Endothelial cell of umbilical vein (primary cell): ENCODE data around the gene NEU1. TPM values are rescaled to one million over a fixed set of nuclear protein-coding genes. Genes with fewer than 3 reads are reported as not detected.

ENCODE experiments used
- BruUV-seq: library from RNA; stranded (reverse); fragments of 400-500 nt; replicated peaks from 2 replicates; lab custom pipeline; 2021; lab: Mats Ljungman, UMichigan
- CTCF ChIA-PET: fragments of 300-600, 350-600 bp; sonication (Branson Sonifier 250); formaldehyde crosslinking; loops from one replicate; lab custom pipeline; 2021; ENCODE audit warnings: antibody characterized with exemption, inconsistent platforms; lab: Charles Lee
- POLR2A ChIA-PET: fragments of 300-600, 350-600 bp; sonication (Branson Sonifier 250); formaldehyde crosslinking; loops from one replicate; lab custom pipeline; 2021; ENCODE audit warnings: antibody characterized with exemption, inconsistent platforms; lab: Charles Lee
- DNase-seq: peaks from one replicate; pipeline ENCODE4 v3.0.0-alpha.2; 2011; ENCODE audit warnings: low read depth, low spot score
- FAIRE-seq: peaks from 2 replicates; lab custom pipeline; 2011; peaks lifted over from hg19 to GRCh38; lab: Jason Lieb, UNC
- H2AFZ ChIP-seq: 2 replicates; pipeline ENCODE4 v1.6.0; 2012; ENCODE audit warnings: low read depth, low read length, control low read depth, inconsistent platforms
- H3K27ac ChIP-seq: 2 replicates; pipeline ENCODE4 v1.5.1; 2011; ENCODE audit warnings: low read depth, mild to moderate bottlenecking, control low read depth, low read length, moderate library complexity; ENCODE audit not compliant: insufficient read depth
- H3K27me3 ChIP-seq, 2 experiments: 2 replicates each; pipeline versions ENCODE4 v1.6.0 to v1.6.1; 2011; ENCODE audit warnings: low read length in 2 of 2, mixed read lengths in 1 of 2; ENCODE audit not compliant: control insufficient read depth in 2 of 2, insufficient read depth in 2 of 2
- H3K36me3 ChIP-seq, 2 experiments: 2 replicates in 1 of 2; 3 replicates in 1 of 2; pipeline ENCODE4 v1.5.1; 2011; ENCODE audit warnings: low read length in 2 of 2, mild to moderate bottlenecking in 1 of 2, moderate library complexity in 1 of 2; ENCODE audit not compliant: control insufficient read depth in 2 of 2, insufficient read depth in 2 of 2; ENCODE audit errors: extremely low read depth in 1 of 2
- H3K4me1 ChIP-seq: 3 replicates; pipeline ENCODE4 v1.5.1; 2011; ENCODE audit warnings: mild to moderate bottlenecking, low read length; ENCODE audit not compliant: control insufficient read depth, insufficient read depth; ENCODE audit errors: extremely low read depth
- H3K4me2 ChIP-seq: 2 replicates; pipeline ENCODE4 v1.6.1; 2011; ENCODE audit warnings: low read length, control low read depth, mixed read lengths; ENCODE audit not compliant: insufficient read depth
- H3K4me3 ChIP-seq, 3 experiments: fragments of 200-600 bp in 1 of 3; sonication (generic), shearing (Covaris generic) in 1 of 3; replicated peaks in 1 of 3; 2 replicates each; pipeline ENCODE4 v1.5.1; 2011 to 2016; ENCODE audit warnings: control low read depth in 3 of 3, low read length in 3 of 3, mild to moderate bottlenecking in 2 of 3, inconsistent platforms in 1 of 3, low read depth in 1 of 3, moderate library complexity in 1 of 3; ENCODE audit not compliant: insufficient read depth in 1 of 3
- H3K79me2 ChIP-seq: 2 replicates; pipeline ENCODE4 v1.6.0; 2012; ENCODE audit warnings: low read length, inconsistent platforms; ENCODE audit not compliant: control insufficient read depth, insufficient read depth
- H3K9ac ChIP-seq: replicated peaks from 2 replicates; pipeline ENCODE3; 2011; ENCODE audit warnings: low read length, control low read depth; ENCODE audit not compliant: insufficient read depth; ENCODE audit errors: extremely low read depth
- H3K9me1 ChIP-seq: replicated peaks from 3 replicates; pipeline ENCODE4 v1.6.0; 2011; ENCODE audit warnings: mild to moderate bottlenecking, low read length; ENCODE audit not compliant: control insufficient read depth, insufficient read depth; ENCODE audit errors: extremely low read depth
- H3K9me3 ChIP-seq: replicated peaks from 2 replicates; pipeline ENCODE4 v1.5.1; 2012; ENCODE audit warnings: low read length, inconsistent platforms; ENCODE audit not compliant: control insufficient read depth, insufficient read depth
- H4K20me1 ChIP-seq: replicated peaks from 2 replicates; pipeline ENCODE3; 2011; ENCODE audit warnings: mild to moderate bottlenecking, low read length; ENCODE audit not compliant: control insufficient read depth, insufficient read depth; ENCODE audit errors: extremely low read depth
- CTCF ChIP-seq, 2 donors: IDR thresholded peaks; 1 replicate in 1 of 2; 2 replicates in 1 of 2; pipeline ENCODE4 v1.5.1; 2011; ENCODE audit warnings: low read length in 2 of 2, mild to moderate bottlenecking in 2 of 2, moderate library complexity in 2 of 2, control low read depth in 1 of 2, inconsistent platforms in 1 of 2, low read depth in 1 of 2; ENCODE audit not compliant: insufficient read depth in 1 of 2; ENCODE audit errors: extremely low read depth in 1 of 2
- EZH2 ChIP-seq: IDR thresholded peaks from 2 replicates; pipeline ENCODE4 v1.6.1; 2012; ENCODE audit warnings: borderline replicate concordance, low read depth, mild to moderate bottlenecking, moderate library complexity, low read length, inconsistent platforms; ENCODE audit not compliant: severe bottlenecking
- FOS ChIP-seq: IDR thresholded peaks from 2 replicates; pipeline ENCODE4 v1.6.1; 2011; ENCODE audit warnings: mild to moderate bottlenecking, low read length, moderate library complexity, borderline replicate concordance; ENCODE audit not compliant: insufficient read depth
- GATA2 ChIP-seq: IDR thresholded peaks from 2 replicates; pipeline ENCODE4 v1.7.0; 2011; ENCODE audit warnings: low read depth, mild to moderate bottlenecking, moderate library complexity, mixed read lengths, low read length; ENCODE audit not compliant: insufficient read length, insufficient read depth
- JUN ChIP-seq: IDR thresholded peaks from 2 replicates; pipeline ENCODE4 v1.6.1; 2011; ENCODE audit warnings: borderline replicate concordance, low read depth; ENCODE audit not compliant: insufficient read length, insufficient read depth
- MAX ChIP-seq: IDR thresholded peaks from 2 replicates; pipeline ENCODE4 v1.6.1; 2011; ENCODE audit not compliant: insufficient read depth, insufficient read length
- MYC ChIP-seq: IDR thresholded peaks from one replicate; pipeline ENCODE4 v1.6.1; 2011; ENCODE audit warnings: mild to moderate bottlenecking, low read depth, low read length
- POLR2A ChIP-seq: IDR thresholded peaks from 2 replicates; pipeline ENCODE4 v1.6.1; 2012; ENCODE audit warnings: low read depth, mild to moderate bottlenecking, control low read depth, low read length
- POLR2AphosphoS5 ChIP-seq: IDR thresholded peaks from 2 replicates; pipeline ENCODE4 v1.6.1; 2012; ENCODE audit warnings: low read depth, mild to moderate bottlenecking, control low read depth, low read length, moderate library complexity; ENCODE audit not compliant: insufficient read depth
- dilution Hi-C: fragments of 300-500 bp; cut with MboI; formaldehyde crosslinking; loops from one replicate; pipeline ENCODE4 v1.15.0; 2019; ENCODE audit warnings: low sequenced_read_pairs; ENCODE audit not compliant: extremely low pct_ligation_motif_present
- intact Hi-C: fragments of 100-400 bp; cut with micrococcal nuclease; formaldehyde crosslinking; loops from one replicate; pipeline ENCODE4 v1.10.0; 2022
- polyA plus RNA-seq, 4 experiments: library from polyadenylated mRNA; depleted of rRNA in 3 of 4; stranded (reverse) in 3 of 4; unstranded in 1 of 4; fragments of >200 nt; gene quantifications; 2 replicates each; pipeline versions ENCODE4 v1.2.1 to v1.2.3, GENCODE V29; 2011 to 2012; ENCODE audit warnings: missing spikeins in 1 of 4
- total RNA-seq: library from RNA; stranded (reverse); gene quantifications from 2 replicates; pipeline ENCODE4 v1.2.3, GENCODE V29; 2021

Gene NEU1
- total and polyA plus RNA-seq, 2 donors (not counting 3 experiments of a cell fraction or from before 2014, with no cell fraction given) = 62.8 to 111 TPM

DNA sequence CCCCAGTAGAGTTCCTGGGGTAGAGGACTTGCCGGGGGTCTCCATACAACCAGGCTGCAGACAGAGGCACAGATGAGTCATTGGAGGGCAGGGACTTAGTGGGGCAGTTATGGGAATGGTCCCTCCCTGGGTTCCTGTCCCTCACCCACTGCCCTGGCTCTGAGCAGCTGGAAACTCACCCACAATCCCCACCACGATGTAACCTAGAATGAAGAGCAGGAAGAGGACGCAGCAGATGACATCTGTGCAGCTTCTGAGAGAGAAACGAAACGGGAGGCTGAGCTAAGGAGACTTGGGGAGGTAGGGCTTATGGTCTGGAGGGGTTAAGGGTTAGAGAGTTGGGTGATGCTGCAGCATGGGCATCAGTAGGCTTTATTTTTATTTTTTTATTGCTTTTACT lies 13.3 kb upstream of the NEU1 start:
- dilution Hi-C loops = no loop called here
- Histone ChIP-seq H3K9ac (no peak overlapping the region), H3K79me2 (no peaks in the 10 kb centered on the region), H3K36me3 (peaks cover 0 to 12% of the 10 kb centered on the region in 2 experiments), H3K9me1 (no peaks in the 10 kb centered on the region), H4K20me1 (no peaks in the 10 kb centered on the region), H3K4me2 (no peak overlapping the region), H3K27me3 (no peaks in the 10 kb centered on the region), H2AFZ (no peak overlapping the region), H3K9me3 (no peaks in the 10 kb centered on the region), H3K4me1 (peaks cover 6% of the 10 kb centered on the region), H3K27ac (no peak overlapping the region), H3K4me3 (no peak overlapping the region)
- DNase-seq (no peak), FAIRE-seq (no peak)
- intact Hi-C loops = no loop called here
- ChIA-PET POLR2A (no interaction called here), CTCF (no interaction called here)
- no peak for TF ChIP-seq EZH2
- TF ChIP-seq MYC = no peak
- no peak for TF ChIP-seq MAX
- TF ChIP-seq FOS = no peak
- TF ChIP-seq CTCF (IDR thresholded peaks at IDR 0.05; ENCODE audit: extremely low read depth in 1 of 2, insufficient read depth in 1 of 2, low read depth in 1 of 2, low read length in 2 of 2) = no peak
- no peak for TF ChIP-seq JUN
- TF ChIP-seq POLR2AphosphoS5 = no peak
- no peak for TF ChIP-seq POLR2A
- TF ChIP-seq GATA2 = no peak
- BruUV-seq = no TSS peak
